GM21447 (cell line): Measurements from ENCODE around the gene SCMH1.

Experiments
- ATAC-seq: cut with Tn5 transposase; IDR thresholded peaks from one replicate; pipeline ENCODE4 v1.9.1; 2021; ENCODE audit not compliant: unreplicated experiment

The SCMH1 gene

DNA sequence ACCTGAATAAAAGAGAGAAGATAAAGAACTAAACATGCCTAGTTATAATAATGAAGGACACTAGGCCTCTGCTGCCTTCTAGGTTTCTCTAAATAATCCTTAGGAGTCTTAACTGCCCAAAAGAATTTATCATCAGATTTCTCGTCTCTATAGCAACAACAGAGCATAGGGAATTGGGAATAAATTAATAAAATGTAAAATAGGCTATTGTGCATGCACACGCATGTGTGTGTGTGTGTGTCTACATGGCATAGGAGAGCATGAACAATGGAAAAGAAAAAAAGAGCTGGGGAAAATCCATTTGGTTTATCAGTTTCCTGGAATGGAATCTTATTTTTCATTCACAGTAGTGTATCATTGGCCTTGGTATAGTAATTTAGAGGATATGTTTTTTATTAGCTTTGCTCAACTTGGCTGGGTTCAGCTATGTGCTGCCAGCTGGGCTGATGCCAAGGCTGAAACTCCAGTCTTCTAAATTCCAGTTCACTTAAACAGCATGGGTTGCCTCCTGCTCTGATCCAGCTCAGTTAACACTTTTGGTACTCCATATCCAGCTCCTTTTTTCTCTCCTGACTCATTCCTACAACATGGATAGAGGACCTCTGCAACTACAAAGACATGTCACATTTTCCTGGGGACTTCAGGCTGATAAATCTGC, 140.0 kb downstream of the SCMH1 start:
- ATAC-seq = no peak

DNA sequence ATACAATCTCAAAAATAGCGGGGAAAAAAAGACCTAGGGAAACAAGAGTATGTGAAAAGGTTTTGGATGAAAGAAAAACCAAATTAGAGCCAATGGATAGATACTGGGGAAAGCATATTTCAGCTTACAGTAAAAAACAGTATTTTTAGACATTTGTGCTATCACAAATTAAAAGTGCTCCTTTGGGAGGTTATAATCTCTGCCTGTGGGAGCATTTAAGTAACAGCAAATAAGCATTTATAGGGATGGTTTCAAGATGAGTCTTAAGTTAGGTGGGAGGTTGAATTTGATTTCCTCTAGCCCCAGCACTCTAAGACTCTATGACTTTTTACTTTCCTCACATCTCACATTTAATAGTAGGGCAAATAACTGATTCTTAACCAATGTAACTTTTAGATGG, 141.0 kb downstream of the SCMH1 start:
- ATAC-seq = no peak

DNA sequence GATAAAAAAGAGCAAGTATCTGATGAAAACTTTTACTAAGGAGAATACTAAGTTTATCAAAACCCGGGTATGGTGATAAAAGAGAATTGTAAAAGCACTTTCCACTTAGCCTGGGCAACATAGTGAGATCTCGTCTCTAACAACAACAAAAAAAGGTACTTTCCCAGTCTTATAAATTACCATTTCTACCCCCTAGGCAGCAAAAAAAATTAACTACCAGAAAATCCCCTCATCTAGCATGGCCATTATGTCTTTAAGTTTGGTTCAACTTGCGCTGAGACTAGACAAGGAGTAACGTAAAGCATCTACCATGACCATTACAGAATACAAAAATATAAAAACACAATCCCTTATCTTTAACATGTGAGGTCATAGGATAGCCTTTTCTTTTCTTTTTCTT, 141.9 kb downstream of the SCMH1 start:
- no peak for ATAC-seq

DNA sequence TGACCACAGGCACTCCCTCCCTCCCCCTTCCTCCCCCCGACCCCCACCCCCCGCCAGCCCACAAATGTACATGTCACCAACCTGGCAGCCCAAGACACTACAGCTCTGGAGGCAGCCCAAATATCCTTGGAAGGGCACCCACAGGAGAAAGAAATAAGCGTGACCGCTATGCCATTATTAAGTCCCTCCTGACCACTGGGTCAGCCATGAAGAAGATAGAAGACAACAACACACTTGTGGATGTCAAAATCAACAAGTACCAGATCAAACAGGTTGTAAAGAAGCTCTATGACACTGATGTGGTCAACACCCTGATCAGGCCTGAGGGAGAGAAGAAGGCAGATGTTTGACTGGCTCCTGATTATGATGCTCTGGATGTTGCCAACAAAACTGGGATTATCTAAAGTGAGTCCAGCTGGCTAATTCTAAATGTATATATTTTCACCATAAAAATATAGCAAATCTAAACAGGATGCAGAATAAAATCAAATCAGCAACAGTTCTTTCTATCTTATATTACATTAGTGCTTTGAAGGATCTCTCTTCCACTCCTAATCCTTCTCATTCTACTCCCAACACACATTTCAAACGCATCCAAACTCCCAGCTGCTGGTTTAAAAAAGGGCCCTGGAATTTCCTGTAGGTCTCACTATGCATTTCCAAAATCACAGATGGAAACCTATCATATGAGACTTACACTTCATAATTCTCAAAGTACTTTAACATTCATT, 143.2 kb downstream of the SCMH1 start:
- ATAC-seq = no peak

DNA sequence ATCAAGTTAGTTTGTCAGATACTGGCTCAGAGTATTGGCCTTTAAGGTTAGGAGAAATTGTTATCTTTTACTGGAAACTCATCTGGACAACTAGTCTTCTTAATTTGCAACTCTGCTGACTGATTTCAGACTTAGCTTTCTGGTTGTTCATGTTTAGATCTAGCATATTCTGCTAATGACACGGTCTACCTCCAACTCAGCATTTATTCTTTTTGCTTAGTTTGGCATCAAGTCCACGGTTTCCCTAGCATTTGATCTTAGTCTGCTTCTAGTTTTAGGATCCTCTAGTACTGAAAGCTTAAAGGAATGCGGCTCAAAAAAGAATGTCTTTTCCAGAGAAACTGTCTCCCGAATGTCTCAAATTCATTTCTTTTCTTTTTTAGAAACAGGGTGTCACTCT, 145.0 kb downstream of the SCMH1 start:
- ATAC-seq = no peak

DNA sequence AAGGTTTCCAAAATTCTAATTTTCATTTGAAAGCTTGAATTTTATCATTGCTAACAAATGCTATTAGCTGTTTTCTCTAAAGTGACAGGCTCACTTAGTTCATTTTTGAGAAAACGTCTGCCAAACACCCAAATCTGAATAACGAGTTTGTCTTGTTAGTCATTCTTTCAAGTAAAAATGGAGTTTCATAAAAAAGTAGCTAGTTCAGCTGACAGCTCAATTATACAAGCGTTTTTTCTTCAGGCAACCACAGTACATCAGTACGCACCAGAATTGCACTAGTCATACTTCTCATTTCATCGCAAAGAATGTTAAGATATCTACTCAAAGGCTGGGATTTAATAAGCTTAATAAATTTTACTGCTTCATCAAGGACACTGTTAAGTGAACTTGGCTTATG, 148.3 kb downstream of the SCMH1 start:
- ATAC-seq = no peak

DNA sequence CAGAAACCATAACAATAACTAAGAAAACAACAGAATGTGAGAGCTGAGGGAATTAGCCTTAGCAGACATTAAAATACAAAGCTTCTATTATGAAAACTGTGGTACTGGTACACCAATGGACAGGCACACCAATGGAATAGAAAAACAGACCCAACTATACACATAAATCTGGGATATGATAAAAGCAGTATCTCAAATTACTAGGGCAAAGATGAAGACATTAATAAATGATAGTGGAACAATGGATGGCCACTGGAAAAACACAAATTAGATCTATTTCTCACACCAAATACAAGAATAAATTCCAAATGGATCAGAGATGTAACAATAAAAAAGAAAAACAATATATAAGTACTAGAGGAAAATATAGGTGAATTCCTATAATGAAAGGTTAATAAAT, 155.2 kb downstream of the SCMH1 start:
- no peak for ATAC-seq

DNA sequence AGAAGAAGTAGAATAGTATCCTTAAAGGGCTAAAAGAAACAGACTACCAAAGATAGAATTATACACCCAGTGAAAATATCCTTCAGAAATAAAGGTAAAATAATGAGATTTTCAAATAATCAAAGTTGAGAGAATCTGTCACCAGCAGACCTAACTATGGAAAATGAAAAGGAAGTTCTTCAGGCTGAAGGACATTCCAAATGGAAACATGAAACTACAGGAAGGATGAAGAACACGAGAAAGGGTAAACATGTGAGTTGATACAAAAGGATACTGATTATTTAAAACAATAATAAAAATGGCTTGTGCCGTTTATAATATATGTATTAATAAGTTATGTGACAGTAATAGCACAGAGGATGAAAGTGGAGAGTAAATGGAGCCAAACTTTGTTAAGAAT, 163.5 kb downstream of the SCMH1 start:
- no peak for ATAC-seq

DNA sequence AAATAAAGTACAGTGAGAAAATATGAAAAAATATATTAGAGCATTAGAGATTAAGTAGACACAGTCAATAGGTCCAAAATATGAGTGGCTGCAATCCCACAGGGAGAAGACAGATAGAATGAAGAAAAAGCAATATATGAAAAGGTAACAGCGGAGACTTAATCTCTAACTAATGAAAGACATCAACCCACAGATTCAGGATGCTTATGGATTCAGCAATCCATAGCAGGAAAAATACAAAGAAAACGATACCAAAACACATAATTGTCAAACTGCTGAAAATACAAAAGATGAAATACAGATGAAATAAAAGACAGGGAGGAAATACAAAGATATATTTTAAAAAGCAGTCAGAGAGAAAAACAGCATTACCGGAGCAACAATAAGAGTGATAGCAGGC, 163.9 kb downstream of the SCMH1 start:
- ATAC-seq = no peak

DNA sequence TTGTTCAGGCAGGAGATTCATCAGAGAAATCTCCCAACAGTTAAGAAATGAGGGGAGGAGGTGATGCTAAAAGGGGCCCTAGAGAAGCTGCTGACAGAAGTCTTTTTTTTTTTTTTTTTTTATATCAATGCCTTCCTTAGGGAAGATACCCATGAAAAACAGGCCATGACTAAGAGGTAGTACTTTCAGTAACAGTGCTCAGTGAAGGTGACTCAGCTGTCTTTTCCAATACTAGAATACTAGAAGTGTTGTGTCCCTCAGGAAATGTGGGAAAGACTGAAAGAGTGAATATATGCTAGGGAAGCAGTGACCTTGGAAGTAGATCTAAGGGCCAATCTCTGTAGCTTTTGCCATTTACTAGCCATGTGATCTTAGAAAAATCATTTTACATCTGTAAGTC, 168.1 kb downstream of the SCMH1 start:
- ATAC-seq = no peak

DNA sequence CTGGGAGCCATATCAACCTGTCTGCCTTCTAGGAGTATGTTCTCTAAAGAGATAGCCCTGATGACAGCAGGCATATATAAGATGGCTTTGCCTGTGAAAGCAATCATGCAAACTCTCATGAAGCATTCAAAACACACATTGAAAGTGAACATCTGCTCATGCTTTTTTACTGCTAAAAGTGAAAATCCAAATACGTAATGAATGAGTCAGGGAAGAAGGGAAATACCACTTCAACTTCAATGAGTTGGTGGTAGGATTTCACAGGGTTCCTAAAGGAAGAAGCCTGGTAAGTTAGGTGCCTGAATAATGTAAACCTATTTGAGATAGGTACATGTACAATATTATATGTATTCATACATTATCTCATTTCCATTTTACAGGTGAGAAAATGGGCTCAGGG, 170.1 kb downstream of the SCMH1 start:
- ATAC-seq = no peak

DNA sequence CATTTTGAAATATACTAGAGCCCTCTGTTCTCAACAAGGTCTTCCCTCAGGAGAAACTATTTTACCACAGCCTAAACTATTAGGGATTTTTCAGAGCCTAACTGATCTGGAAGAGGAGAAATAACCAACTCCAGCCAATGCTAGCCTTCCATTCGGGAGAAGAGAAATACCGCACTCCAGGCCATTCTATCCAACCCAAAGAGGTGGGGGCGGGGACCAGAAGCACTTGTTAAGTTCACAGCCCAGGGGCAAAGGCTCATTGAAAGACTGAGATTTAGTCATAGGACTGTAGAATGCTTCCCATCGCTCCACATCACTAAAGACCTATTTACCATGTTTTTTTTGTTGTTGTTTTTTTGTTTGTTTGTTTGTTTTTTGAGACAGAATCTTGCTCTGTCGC, 185.2 kb downstream of the SCMH1 start:
- no peak for ATAC-seq

DNA sequence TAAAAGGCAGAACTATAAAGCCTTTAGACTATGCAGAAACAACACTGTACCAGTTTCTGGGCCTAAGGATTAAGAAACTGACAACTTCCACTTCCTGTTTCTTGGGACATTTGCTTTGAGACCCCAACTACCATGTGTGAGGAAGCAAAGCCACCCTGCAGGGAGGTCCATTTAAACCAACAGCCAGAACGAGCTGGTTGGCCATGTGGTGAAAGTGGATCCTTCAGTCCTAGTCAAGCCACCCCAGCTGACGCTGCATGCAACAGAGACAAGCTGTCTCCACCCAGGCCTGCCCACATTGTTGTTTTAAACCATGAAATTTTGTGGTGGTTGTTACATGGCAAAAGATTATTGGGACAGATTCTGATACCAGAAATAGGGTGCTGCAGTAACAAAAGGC, 188.8 kb downstream of the SCMH1 start:
- ATAC-seq = no peak

DNA sequence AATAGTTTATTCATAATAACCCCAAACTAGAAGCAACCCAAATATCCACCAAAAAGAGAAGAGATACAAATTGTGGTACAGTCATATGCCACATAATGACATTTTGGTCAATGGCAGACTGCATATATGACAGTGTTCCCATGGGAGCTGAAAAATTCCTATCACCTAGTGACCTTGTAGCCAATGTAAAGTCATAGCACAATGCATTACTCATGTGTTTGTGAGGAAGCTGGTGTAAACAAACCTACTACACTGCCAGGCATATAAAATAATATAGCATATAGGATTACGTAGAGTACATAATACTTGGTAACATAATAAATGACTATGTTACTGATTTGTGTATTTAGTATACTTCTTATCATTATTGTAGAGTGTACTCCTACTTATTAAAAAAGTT, 191.1 kb downstream of the SCMH1 start:
- ATAC-seq = no peak

DNA sequence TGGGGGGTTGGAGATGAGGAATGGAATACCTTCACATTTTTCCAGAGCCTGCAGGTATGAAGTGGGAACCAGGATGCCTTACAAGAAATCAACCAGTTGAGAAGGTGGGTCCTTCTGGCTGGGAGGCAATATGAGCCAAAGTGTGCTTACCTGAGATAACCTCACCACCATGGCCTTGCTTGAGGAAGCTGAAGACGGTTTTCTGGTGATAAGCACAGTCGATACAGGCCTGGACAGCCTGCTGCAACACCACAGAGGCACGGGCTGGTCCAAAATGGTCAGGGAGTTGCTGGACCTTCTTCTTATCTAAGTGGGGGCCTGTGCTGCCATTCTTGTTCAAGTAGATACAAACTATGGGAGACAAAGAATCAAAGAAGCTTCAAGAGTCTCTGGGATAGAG, 193.6 kb downstream of the SCMH1 start:
- no peak for ATAC-seq

DNA sequence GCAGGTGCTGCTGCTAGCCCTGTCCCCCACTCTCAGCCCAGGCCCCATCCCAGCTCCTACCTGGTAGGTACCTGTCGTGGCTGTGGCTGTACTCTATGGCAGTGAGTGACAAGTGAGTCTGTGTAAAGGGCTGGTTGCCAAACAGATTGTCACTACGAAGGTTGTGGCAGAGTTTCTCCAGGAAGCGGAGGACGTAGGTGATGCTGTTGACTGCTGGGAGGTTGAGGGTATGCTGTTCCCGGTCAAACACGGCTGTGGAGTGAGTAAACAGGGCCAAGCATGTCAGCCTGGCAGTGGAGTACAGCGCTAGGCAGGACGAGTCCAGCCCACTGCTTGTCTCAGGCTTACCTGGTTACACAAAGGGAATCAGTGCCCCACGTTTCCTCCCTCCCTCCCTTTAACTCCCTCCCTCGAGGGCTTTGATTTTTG, 195.7 kb downstream of the SCMH1 start:
- ATAC-seq = no peak

DNA sequence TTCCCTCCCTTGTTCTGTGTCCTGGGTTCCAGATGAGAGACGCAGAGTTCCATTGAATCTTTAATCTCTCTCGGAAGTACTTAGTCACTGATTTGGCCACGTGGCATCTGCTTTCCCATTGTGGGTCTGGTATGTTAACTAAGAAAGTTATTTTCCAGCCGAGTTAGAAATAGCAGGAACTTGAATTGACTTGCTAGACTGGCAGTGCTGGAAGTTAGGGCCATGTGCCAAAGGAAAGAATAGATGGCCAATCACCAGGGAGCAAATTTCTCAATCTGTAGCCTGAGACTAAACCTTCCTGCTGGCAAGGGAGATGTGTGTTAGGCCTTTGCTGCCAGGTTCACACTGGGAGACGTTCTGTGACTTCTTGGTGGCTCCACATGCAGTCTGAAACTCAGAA, 196.4 kb downstream of the SCMH1 start:
- ATAC-seq = no peak

DNA sequence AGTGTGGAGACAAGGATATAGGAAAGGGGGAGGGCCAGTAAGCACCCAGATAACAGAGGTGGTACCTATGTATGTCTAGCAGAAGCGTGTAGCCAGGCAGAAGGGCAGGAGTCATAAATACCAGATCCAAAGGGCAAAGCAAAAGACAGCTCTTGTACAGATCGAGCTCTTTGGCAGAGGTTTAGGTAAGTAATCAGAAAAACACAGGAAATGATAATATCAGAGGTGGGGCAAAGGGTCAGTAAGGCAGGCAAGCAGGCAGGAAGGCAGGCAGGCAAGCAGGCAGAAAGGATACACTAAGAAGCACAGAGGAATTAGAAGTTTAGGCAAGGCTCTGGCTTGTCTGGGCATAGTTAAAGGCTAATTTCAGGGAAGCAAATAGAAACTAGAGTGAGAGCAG, 197.9 kb downstream of the SCMH1 start:
- ATAC-seq = no peak

DNA sequence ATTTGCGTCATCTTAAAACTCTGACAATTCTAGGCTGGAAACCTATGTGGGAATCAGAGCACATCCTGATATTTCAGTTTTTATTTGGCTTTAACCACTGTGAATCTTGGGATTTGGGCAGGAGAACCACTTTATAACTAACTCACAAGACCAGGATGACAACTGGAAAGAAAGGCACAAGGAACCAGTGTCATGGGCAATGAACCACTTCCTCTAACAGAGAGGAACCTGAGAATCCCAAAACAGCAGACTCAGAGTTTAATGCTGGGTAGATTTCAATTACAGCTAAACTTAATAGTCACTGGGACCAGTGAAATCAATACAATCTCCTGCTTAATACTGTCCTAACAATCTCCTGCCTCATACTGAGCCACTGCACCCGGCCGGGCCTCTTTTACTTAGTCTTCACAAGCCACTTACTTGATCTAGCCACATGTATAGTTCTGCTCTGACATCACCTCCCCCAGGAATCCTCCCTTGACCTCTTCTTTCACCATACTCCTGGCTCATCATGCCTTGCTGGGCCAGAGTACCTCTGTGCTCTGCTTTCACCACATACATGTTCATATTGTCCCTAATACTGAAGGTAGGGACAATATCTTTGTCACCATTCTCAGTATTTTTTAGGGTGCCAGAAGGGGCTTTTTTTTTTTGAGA, 200.4 kb downstream of the SCMH1 start:
- ATAC-seq = no peak

DNA sequence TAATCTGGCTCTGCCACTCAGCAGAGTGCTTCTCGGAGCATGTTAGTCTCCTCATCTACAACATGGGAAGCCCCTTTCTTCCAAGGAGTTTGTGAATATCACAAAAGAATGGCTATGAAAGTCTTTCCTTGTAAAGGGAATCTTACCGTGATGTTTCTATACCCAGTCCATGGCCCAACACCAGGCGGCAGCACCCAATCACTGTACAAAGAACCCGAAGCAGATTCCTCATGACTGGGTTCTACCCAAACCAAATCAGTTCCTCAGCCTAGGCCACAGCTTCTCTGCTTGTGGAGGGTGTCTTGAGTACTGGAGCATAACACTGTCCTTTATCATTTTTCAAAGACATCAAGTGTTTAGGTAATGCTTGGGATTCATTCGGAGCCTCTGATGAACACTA, 204.0 kb downstream of the SCMH1 start:
- no peak for ATAC-seq

DNA sequence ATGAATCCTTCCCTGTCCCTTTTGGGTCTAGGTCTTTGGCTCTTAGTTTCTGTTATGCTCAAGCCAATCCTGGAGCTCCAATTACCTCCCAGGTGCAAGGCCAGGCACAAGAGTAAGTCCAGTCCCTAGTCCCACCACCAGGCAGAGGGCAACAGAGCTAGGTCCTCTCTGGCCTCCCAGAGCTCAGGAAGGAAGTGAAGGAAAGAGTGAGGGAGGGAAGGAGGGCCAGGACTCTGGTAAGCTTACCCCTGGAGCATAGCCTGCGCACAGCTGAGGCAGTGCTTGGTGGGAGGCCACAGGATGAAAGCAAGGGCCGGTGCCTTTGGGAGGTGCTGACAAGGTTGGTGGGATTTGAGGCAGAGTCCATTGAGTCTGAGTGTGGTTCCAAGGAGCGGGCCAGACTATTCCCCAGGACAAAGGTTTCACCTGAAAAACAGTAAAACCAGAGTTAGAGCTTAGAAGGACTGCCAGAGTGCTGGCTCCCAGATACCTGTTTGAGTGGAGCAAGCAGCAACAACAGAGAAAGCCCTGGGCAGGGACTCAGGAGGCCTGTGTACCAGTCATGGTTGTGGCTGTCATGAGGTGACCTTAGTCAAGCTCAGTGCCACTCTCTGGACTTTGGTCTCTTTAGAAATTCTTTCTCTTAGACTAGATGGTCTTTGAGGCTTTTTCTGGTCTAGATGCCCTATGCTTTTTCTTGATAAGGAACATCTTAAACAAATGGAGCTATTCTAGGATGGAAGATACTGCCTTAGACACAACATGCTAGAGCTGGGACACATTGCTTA, 204.8 kb downstream of the SCMH1 start:
- no peak for ATAC-seq

DNA sequence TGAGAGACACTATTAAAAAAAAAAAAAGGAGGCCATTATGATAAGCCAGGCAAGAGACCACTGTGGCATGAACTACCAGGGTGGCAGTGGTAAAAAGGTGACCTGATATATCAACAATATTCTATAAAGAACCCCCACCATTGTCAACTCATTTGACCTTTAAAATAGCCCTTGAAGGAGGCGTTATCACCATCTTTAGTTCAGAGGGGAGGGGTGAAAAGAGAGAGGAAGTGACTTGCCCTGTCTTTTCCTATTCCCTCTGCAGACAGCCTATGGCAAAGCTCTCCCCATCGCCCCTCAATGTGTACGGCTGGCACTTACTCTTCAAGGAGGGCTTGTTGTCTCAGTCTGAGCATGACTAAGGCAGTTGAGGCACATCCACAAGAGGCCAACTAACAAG, 208.8 kb downstream of the SCMH1 start:
- ATAC-seq = no peak
